GM18868 (cell line): ENCODE results near the gene PNPO.
A peak's percentile ranks its signal among the peaks of the same experiment; 100 is the strongest.
"Not testable (repeated sequence)": the region's sequence is repeated elsewhere in the genome, so short reads cannot be mapped to it uniquely, and the experiment has no call there.

Source experiments
- ATAC-seq: cut with Tn5 transposase; IDR thresholded peaks from one replicate; pipeline ENCODE4 v1.9.1; 2021; ENCODE audit warnings: mild to moderate bottlenecking, moderate library complexity; ENCODE audit not compliant: unreplicated experiment

Gene PNPO

DNA sequence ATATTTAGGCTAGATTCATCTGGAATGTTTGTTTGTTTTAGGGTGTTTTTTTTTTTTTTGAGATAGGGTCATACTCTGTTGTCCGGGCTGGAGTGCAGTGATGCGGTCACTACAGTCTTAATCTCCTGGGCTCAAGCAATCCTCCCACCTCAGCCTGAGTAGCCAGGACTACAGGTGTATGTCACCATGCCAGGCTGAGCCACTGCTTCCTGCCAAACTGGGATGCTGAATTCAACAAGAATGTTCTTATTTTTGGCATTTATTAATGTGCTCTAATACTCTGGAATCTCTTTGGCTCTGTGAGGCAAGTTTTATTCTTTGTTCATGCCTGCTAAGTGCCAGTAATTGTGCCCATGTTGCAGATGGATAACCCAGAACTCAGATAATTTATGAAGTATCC lies 23.8 kb upstream of the PNPO start:
- ATAC-seq, result no peak

DNA sequence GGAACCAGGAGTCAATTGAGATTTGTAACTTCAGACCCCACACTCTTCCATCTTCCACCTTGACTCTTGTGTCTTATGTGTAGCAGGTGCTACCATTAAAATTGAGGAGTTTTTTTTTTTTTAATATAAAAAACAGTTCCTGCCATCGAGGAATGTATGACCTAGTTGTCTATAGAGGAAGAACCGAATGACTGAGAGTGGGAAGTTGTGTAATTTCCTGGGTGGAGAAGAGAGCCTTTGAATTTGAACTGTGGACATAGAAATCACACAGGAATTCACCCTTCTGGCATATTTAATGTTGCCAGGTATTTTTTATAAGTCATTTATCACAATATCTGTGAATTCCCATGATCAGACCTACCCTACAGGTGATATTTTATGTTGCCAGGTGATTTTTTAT lies 23.4 kb upstream of the PNPO start:
- ATAC-seq, result no peak

DNA sequence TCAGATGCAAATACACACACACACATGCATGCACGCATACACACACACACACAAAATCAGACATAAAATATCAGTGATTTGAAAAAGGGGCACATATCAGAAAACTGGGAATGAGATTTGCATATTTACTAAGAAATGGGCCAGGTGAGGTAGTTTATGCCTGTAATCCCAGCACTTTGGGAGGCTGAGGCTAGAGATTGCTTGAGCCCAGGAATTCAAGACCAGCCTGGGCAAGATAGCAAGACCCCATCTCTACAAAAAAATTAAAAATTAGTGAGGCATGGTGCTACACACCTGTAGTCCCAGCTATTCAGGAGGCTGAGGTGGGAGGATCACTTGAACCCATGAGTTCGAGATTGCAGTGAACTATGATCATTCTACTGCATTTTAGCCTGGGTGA lies 22.4 kb upstream of the PNPO start:
- no peak for ATAC-seq

DNA sequence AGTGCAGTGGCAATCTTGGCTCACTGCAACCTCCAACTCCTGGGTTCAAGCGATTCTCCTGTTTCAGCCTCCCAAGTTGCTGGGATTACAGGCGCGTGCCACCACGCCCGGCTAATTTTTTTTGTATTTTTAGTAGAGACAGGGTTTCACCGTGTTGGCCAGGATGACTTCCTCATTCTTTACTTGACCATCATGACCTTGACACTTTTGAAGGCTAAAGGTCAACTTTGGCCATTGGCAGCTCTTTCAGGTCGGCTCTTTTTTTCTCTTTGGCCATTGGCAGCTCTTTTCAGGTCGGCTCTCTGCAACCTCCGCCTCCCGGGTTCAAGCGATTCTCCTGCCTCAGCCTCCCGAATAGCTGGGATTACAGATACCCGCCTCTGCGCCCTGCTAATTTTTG lies 21.5 kb upstream of the PNPO start:
- not testable (repeated sequence) for ATAC-seq

DNA sequence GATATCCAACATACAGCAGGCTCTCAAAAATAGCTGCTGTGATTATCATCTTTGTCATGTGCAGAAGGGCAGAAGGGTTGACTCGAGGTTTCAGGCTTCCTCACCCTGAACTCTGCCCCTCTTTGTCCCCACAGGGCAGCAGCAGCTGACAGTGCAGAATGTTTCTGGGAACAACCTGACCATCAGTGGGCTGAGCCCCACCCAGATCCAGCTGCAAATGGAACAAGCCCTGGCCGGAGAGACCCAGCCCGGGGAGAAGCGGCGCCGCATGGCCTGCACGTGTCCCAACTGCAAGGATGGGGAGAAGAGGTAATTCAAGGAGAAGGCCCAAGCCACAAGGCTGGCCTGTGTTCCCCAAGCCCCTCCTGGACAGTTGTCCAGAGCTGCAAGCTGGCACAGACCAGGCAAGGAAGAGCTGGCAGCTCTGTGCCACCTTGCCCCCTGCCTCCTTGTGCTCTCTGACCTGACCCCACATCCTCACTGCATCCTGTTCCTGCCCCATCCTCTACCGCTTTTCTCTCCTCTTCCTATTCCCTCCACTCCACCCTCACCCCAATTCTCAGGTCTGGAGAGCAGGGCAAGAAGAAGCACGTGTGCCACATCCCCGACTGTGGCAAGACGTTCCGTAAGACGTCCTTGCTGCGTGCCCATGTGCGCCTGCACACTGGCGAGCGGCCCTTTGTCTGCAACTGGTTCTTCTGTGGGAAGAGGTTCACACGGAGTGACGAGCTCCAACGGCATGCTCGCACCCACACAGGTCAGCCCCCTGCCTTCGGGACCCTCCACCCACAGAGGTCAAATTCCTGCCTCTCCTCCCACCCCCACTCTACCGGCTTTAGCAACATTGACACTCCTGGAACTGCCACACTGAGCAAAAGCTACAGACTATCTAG lies 16.3 kb upstream of the PNPO start:
- ATAC-seq, result no peak

DNA sequence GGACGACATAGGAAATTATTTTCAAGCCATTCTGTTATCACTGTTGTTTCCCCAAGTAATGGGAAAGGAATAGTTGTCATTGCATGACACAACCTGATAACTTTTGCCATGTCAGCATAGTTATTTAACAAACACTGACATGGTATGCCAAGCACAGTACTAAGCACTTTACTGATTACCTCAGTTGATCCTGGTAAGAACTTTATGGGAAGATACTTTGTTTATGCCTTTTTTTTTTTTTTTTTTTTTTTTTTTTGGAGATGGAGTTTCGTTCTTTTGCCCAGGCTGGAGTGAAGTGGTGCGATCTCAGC lies 15.7 kb upstream of the PNPO start:
- no peak for ATAC-seq

DNA sequence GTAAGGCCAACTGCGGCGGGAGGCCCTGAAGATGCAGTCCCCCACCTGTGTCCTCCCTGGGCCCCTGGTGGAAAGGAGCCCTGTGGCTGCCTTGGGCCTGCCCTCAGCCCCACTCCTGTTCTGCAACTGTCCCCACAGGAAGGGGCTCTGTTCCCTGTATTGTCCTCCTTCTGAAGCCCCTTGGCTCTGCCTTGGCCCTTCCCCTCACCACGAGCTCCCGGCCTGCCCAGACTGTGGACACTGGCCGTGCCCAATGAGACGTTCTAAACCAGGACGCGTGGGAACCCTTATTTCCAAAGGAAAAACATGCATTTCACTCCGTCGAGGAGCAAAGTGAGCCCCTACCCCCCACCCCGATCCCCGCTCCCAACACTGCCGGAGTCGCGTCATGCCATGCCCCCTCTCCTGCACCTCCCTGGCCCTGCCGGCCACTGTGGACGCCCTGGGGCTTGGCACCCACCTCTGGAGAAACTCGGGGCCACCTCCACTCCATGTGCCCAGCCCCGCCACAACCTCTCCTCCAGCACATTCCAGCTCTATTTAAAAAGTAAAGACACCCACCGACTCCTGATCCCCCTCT lies 13.5 kb upstream of the PNPO start:
- no peak for ATAC-seq

DNA sequence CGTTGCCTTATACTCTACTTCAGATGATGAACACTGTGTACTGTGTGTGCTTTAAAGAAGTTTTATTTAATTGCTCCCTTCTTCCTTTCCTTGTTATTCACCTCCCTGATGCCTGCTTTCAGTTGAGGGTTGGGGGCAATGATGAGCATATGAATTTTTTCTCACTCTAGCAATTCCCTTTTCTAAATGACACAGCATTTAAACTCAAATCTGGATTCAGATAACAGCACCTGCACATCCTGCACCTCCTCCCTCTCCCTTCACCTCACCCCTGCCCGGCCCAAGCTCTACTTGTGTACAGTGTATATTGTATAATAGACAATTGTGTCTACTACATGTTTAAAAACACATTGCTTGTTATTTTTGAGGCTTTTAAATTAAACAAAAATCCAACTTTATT lies 13.0 kb upstream of the PNPO start:
- no peak for ATAC-seq

DNA sequence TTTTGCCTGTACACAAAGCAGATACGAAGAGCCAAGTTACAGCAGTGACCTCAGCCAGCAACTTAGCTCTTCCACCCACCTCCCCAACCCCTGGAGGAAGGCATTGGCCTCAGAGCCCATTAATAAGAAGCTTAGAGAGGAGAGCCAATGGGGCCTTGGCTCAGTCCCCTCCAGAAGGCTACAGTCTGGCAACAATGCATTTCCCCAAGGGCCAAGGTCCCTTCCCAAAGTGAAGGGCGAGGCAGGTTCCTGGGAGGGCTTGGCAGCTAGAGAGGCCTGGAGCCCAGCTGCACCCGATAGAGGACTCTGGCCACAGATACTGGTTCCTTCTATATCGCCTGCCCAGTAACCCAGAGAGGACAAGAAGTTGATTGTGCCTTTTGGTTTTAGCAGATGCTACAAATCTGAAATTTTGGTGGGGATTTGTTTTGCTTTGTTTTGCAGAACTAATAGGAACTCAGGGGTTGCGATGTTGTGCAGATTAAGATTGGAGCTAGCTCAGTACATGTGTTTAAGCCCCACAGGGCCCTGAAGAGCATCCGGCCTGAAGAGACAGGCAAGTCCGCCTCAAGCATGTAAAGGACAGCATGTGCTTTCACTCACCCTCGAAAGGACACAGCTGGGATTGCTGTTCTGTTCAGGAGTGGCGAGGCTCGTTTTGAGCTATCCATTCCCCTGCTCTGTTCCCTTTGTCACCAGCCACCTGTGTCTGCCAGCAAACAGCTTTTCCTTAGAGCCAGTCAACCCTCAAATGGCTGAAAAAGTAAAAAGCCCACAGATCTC lies 12.0 kb upstream of the PNPO start:
- ATAC-seq, result no peak

DNA sequence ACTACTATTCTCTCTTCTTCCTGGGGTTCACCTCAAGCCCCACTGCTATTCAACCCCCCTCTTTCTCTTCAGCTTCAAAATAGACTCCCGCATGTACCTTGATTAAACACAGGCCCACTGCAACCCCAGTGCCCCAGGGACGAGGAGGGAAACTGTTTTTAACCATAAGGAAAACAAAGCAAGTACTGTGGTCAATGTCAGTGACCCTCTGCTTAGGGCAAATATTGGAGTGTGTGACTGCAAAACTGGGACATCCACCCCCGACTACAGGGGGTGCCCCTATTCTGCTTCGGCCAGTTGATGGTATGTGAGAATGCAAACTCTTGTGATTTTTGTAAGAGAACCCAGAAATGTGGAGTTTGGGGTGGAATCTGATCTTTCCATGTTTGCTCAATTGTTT lies 9.5 kb upstream of the PNPO start:
- ATAC-seq, result no peak

DNA sequence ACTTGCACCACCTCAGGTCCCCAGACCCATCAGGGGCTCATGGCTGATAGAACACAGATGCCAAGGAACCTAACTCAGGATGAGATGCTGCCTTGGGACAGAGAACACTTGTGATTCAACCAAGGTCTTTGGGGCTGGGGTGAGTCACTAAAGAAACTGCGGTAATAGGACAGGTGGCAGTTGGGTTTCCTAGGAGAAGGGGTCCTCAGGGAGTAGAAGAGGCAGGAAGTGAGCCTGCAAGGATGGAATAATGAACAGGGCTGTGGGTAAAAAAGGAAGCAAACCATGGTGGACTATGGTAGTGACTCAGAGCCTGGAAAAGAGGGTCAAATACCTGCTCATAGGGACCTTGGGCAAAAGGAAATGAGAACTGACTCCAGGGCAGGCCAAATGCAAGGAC lies 6.5 kb upstream of the PNPO start:
- ATAC-seq, result no peak

DNA sequence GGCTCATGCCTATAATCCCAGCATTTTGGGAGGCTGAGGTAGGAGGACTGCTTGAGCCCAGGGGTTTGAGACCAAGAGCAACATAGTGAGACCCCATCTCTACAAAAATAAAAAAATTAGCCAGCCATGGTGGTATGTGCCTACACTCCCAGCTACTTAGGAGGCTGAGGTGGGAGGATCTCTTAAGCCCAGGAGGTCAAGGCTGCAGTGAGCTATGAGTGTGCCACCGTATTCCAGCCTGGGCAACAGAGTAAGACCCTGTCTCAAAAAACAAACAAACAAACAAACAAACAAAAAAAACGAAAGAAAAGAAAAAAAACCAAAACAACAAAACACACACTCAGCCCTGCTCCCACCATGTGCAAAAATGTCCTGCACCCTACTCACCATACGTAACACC lies 5.9 kb upstream of the PNPO start:
- ATAC-seq, result not testable (repeated sequence)

DNA sequence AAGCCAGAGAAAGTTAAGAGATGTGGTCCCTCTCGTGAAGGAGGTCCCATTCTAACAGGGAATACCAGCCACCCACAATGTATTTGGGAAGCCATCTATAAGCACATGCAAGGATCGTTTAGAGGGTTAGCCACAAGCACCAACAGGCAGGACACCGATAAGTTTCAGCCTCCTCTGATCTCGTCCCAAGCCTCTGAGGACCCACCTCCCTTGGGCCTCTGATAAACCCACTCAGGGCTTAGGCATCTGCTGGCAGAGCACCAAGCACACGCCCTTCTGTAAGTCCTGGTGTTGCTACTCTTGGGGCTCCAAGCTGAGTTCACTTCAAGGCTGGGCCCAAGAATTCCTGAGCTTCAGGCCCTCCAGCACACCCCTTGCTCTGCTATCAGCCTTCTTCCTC lies 5.4 kb upstream of the PNPO start:
- no peak for ATAC-seq

DNA sequence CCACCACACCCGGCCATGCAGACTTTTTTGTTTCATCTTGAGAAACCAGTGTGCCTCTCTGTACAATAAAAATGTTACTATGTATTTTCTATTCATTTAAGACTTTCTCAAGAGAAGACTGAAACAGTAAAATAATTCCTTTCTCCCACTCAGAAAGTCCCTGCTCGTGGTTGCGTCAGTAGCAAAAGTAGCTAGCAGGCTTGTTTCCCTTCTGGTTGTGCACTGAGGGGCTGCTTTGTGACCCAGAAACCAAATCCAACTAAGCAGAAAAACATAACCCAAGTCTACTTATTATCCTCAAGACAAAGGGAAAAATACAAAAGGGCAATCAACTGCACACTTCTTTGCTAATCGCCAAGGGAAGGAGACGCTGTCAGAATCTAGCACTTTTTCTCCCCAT lies 3.4 kb upstream of the PNPO start:
- ATAC-seq, result no peak

DNA sequence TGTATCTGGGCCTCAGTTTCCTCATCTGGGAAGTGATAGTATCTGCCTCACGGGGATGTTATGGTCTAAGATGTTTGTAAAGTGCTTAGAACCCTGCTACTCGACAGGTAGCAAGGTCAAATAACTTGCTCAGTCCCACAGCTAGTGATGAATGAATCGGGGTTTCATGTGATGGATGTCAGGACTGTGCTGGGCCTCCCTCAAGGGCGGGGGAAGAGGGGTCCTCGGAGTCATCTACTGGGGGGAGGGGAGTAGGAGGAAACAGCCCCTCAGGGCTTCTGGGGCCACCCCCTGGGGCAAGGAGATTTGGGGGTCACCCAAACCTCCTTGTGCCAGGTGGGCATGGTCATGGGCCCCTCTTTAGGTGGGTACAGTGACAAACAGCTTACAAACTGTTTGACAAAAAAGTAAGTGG lies 732 bp downstream of the PNPO start:
- no peak for ATAC-seq

DNA sequence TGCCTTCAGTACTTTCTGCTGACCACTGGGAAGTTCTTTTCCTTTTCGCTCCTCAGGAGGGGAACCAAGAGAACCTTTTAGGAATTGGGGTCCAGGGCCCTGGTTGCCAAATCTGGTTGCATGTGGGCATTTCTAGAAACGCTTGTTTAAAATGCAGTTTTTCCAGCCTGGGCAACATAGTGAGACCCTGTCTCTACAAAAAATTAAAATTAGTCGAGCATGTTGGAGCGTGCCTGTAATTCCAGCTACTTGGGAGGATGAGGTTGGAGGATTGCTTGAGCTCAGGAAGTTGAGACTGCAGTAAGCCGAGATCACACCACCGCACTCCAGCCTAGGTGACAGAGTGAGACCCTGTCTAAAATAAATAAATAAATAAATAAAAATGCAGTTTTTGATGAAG lies 1.2 kb downstream of the PNPO start:
- ATAC-seq, result no peak

DNA sequence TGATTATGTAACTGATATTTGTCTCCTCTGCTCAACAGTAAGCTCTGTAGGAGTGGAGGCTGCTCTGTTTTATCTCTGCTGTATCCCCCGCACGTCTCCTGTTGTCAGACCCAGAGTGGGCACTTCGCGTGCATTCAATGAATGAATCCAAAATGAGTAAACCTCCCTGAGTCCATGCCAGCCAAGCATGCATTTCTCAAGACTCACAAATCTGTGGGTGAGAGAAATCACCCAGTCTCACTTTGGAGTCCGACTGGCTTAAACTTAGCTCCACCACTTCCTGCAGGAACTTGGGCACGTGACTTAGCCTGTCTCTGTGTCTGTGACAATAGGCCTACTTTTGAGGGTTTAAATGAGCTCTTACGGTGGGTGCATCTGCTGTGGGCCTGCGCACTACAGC lies 3.7 kb downstream of the PNPO start:
- ATAC-seq, result no peak

DNA sequence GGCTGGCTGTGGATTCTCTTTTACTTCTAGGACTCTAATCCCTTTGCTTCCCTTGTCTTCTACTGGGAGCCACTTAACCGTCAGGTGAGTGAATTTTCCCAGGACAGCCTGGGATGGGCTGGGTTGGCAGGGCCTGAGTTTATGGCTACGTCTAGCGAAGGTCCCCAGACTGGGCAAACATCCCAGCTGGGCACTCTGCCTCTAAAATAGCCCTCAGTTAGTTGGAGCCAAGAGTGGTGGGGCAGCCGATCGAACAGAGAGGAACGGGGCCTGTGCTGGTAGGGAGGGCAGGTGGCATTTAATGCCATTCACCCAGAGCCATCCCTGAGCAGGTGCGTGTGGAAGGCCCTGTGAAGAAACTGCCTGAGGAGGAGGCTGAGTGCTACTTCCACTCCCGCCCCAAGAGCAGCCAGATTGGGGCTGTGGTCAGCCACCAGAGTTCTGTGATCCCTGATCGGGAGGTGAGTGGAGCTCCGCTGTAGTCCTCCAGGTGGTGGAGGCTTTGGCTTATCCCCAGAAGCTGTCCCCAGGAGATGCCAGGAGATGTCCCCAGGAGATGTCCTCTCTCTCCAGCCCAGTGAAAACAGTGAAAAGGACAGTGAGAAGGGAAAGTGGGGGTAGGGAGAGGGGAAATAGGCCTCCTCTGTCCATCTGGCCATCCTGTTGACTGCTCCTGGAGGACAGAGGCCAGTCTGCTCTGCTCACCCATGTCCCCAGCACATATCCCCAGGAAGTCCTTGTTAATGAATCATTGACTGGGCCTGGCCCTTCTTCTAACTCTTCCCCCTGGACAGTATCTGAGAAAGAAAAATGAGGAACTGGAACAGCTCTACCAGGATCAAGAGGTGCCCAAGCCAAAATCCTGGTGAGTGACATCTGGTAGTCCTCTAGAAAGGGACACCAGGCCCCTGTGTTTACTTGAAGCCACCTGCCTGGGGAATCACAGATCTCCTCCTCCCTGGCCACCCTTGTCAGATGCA lies 4.4 kb downstream of the PNPO start:
- ATAC-seq, result no peak

DNA sequence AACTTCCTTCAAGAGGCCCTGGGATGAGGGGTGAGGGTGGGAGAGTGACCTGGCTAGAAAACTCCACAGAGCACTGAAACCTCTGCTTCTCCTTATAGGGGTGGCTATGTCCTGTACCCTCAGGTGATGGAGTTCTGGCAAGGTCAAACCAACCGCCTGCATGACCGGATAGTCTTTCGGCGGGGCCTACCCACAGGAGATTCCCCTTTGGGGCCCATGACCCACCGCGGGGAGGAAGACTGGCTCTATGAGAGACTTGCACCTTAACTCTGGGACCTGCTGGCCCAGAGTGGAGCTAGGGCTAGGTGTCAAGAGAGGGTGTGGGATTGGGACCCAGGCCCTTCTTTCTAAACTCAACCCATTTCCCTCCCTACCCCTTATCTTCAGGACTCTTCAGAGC lies 5.1 kb downstream of the PNPO start:
- ATAC-seq, result no peak

DNA sequence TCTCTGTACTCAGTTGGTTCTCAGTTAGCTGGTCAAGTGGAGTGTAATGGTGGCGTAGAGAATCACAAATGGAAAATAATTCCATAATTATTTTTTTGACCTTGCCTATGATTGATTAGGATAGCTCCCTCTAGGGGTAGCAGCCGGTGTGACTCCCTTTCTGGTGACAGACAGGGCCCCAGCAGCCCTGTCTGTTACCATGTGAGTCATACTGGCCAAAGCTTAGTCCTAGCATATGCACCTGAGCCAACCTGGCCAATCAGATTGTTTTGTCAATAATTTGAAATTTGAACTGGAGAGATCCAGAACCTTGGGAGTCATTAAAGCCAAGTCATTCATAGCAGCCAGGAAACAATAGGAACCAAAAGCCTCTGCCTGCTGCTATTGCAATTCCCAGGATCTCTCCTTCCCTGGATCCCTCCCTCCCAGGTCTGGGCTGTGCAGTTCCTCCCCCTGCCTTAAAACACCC lies 5.6 kb downstream of the PNPO start:
- peak; percentile 73 for ATAC-seq

DNA sequence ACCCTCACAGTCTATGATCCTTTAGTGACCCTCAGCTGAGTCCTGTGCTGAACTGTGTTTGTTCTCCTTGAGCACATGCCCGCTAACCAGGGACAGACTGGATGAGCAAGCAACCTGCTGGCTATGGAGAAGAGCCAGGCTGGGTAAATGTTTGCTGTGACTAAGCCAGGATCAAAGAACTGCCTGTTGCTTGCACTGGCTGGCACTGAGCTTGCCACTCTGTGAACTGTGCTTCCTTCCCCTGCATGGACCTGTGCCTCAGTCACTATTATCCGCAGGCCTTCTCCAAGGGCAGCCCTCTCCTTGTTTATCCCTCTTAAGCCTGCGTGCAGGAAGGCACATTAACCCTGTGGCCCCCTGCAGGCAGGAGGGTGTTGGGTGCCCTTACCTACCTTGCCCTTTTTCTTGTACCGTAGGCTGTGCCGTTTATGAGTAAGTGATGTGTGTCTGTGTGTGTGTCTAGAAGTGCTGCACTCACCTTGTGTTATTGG lies 7.4 kb downstream of the PNPO start:
- no peak for ATAC-seq
